ENCODE data around the gene UBAP2.
A peak's percentile ranks its signal among the peaks of the same experiment; 100 is the strongest.

Gene UBAP2

GRCh38 chr9:33942471-33943083, 106.1 kb downstream of the UBAP2 start:
- peaks cover 31 to 45% of the 10 kb centered on the region in 2 experiments for H3K36me3 ChIP-seq (ENCODE audit: control insufficient read depth in 1 of 2, insufficient read depth in 2 of 2, low read length in 2 of 2)
- H3K79me1 ChIP-seq (ENCODE audit: low read length), result no peaks in the 10 kb centered on the region
- H2BK12ac ChIP-seq (ENCODE audit: low read length), result no peak overlapping the region
- no peak overlapping the region for H3K23ac ChIP-seq (ENCODE audit: low read length)
- H3K14ac ChIP-seq (ENCODE audit: low read length), result no peak overlapping the region
- H2AFZ ChIP-seq (ENCODE audit: insufficient read depth, low read length, poor library complexity), result no peak overlapping the region
- H3K4me3 ChIP-seq (ENCODE audit: low read depth, low read length), result no peak overlapping the region
- no peak overlapping the region for H2AK5ac ChIP-seq (ENCODE audit: low read length)
- no peaks in the 10 kb centered on the region for H3K4me1 ChIP-seq (ENCODE audit: control insufficient read depth in 1 of 2, insufficient read depth in 2 of 2, low read length in 2 of 2)
- H2BK120ac ChIP-seq (ENCODE audit: insufficient read depth, low read length, poor library complexity), result no peak overlapping the region
- no peak overlapping the region for H2BK5ac ChIP-seq (ENCODE audit: low read depth, low read length, poor library complexity)
- H3K9me3 ChIP-seq (ENCODE audit: insufficient read depth, low read depth, low read length), result no peaks in the 10 kb centered on the region
- H4K91ac ChIP-seq (ENCODE audit: low read depth, low read length), result no peak overlapping the region
- H4K8ac ChIP-seq (ENCODE audit: low read depth, low read length), result no peak overlapping the region
- no peak overlapping the region for H3K27ac ChIP-seq (ENCODE audit: low read depth, low read length)
- no peak overlapping the region for H3K4ac ChIP-seq (ENCODE audit: low read depth, low read length)
- H3K27me3 ChIP-seq (ENCODE audit: insufficient read depth, low read length), result no peaks in the 10 kb centered on the region
- WGBS (ENCODE audit: extremely low coverage, insufficient coverage, insufficient read length), result no CpG with 5 or more reads among the region's 3 CpGs
- no peak overlapping the region for H4K12ac ChIP-seq (ENCODE audit: low read depth, low read length)
- H3K4me2 ChIP-seq (ENCODE audit: low read length), result no peak overlapping the region
- DNase-seq, result peak in 1 of 2 donors; percentile 58
- H3K79me2 ChIP-seq (ENCODE audit: control insufficient read depth, insufficient read depth, low read length, poor library complexity), result no peaks in the 10 kb centered on the region
- no peak overlapping the region for H3K18ac ChIP-seq (ENCODE audit: low read length)
- no peak overlapping the region for H3K9ac ChIP-seq (ENCODE audit: low read length)

- H3K14ac ChIP-seq (ENCODE audit: low read length), result no peak overlapping the region
Observed at GRCh38 chr9:33939924-33940874, 108.5 kb downstream of the UBAP2 start.

GRCh38 chr9:33934188-33934878, 114.4 kb downstream of the UBAP2 start:
- Histone ChIP-seq H3K18ac (ENCODE audit: low read length) (no peak overlapping the region), H2AFZ (ENCODE audit: insufficient read depth, low read length, poor library complexity) (no peak overlapping the region), H3K4ac (ENCODE audit: low read depth, low read length) (no peak overlapping the region), H4K8ac (ENCODE audit: low read depth, low read length) (no peak overlapping the region), H4K91ac (ENCODE audit: low read depth, low read length) (no peak overlapping the region), H3K23ac (ENCODE audit: low read length) (no peak overlapping the region), H3K27me3 (ENCODE audit: insufficient read depth, low read length) (no peaks in the 10 kb centered on the region), H3K79me2 (ENCODE audit: control insufficient read depth, insufficient read depth, low read length, poor library complexity) (no peaks in the 10 kb centered on the region), H2BK120ac (ENCODE audit: insufficient read depth, low read length, poor library complexity) (no peak overlapping the region), H3K9ac (ENCODE audit: low read length) (no peak overlapping the region), H4K12ac (ENCODE audit: low read depth, low read length) (no peak overlapping the region), H3K36me3 (ENCODE audit: control insufficient read depth in 1 of 2, insufficient read depth in 2 of 2, low read length in 2 of 2) (peaks cover 46 to 61% of the 10 kb centered on the region in 2 experiments), H3K14ac (ENCODE audit: low read length) (no peak overlapping the region), H3K4me3 (ENCODE audit: low read depth, low read length) (no peak overlapping the region), H2BK12ac (ENCODE audit: low read length) (no peak overlapping the region), H3K4me2 (ENCODE audit: low read length) (no peak overlapping the region), H3K27ac (ENCODE audit: low read depth, low read length) (no peak overlapping the region), H2BK5ac (ENCODE audit: low read depth, low read length, poor library complexity) (no peak overlapping the region), H2AK5ac (ENCODE audit: low read length) (no peak overlapping the region), H3K4me1 (ENCODE audit: control insufficient read depth in 1 of 2, insufficient read depth in 2 of 2, low read length in 2 of 2) (peaks cover 6 to 7% of the 10 kb centered on the region in 2 experiments), H3K79me1 (ENCODE audit: low read length) (no peaks in the 10 kb centered on the region), H3K9me3 (ENCODE audit: insufficient read depth, low read depth, low read length) (peaks cover 2% of the 10 kb centered on the region)
- no peak for DNase-seq
- no CpG with 5 or more reads among the region's 5 CpGs for WGBS (ENCODE audit: extremely low coverage, insufficient coverage, insufficient read length)

More at GRCh38 chr9:33939924-33940874, 108.5 kb downstream of the UBAP2 start:
- Histone ChIP-seq H4K91ac (ENCODE audit: low read depth, low read length) (no peak overlapping the region), H2BK5ac (ENCODE audit: low read depth, low read length, poor library complexity) (no peak overlapping the region), H3K23ac (ENCODE audit: low read length) (no peak overlapping the region), H3K36me3 (ENCODE audit: control insufficient read depth in 1 of 2, insufficient read depth in 2 of 2, low read length in 2 of 2) (peaks cover 38 to 49% of the 10 kb centered on the region in 2 experiments), H4K8ac (ENCODE audit: low read depth, low read length) (no peak overlapping the region), H4K12ac (ENCODE audit: low read depth, low read length) (no peak overlapping the region), H2AK5ac (ENCODE audit: low read length) (no peak overlapping the region), H3K79me2 (ENCODE audit: control insufficient read depth, insufficient read depth, low read length, poor library complexity) (no peaks in the 10 kb centered on the region), H3K4ac (ENCODE audit: low read depth, low read length) (no peak overlapping the region), H3K18ac (ENCODE audit: low read length) (no peak overlapping the region), H2BK12ac (ENCODE audit: low read length) (no peak overlapping the region), H2AFZ (ENCODE audit: insufficient read depth, low read length, poor library complexity) (no peak overlapping the region), H3K9ac (ENCODE audit: low read length) (no peak overlapping the region), H3K9me3 (ENCODE audit: insufficient read depth, low read depth, low read length) (no peaks in the 10 kb centered on the region), H2BK120ac (ENCODE audit: insufficient read depth, low read length, poor library complexity) (no peak overlapping the region), H3K27me3 (ENCODE audit: insufficient read depth, low read length) (no peaks in the 10 kb centered on the region), H3K4me2 (ENCODE audit: low read length) (no peak overlapping the region), H3K4me1 (ENCODE audit: control insufficient read depth in 1 of 2, insufficient read depth in 2 of 2, low read length in 2 of 2) (no peaks in the 10 kb centered on the region), H3K79me1 (ENCODE audit: low read length) (no peaks in the 10 kb centered on the region), H3K4me3 (ENCODE audit: low read depth, low read length) (no peak overlapping the region), H3K27ac (ENCODE audit: low read depth, low read length) (no peak overlapping the region)
- no peak for DNase-seq
- WGBS (ENCODE audit: extremely low coverage, insufficient coverage, insufficient read length), result no CpG with 5 or more reads among the region's 9 CpGs

- H3K4me2 ChIP-seq (ENCODE audit: low read length), result no peak overlapping the region
- H3K27me3 ChIP-seq (ENCODE audit: insufficient read depth, low read length), result no peaks in the 10 kb centered on the region
- H2BK120ac ChIP-seq (ENCODE audit: insufficient read depth, low read length, poor library complexity), result no peak overlapping the region
- no peak overlapping the region for H4K91ac ChIP-seq (ENCODE audit: low read depth, low read length)
- H3K79me1 ChIP-seq (ENCODE audit: low read length), result no peaks in the 10 kb centered on the region
- peaks cover 6 to 7% of the 10 kb centered on the region in 2 experiments for H3K4me1 ChIP-seq (ENCODE audit: control insufficient read depth in 1 of 2, insufficient read depth in 2 of 2, low read length in 2 of 2)
- H3K4me3 ChIP-seq (ENCODE audit: low read depth, low read length), result no peak overlapping the region
- H3K79me2 ChIP-seq (ENCODE audit: control insufficient read depth, insufficient read depth, low read length, poor library complexity), result no peaks in the 10 kb centered on the region
- no peak overlapping the region for H3K23ac ChIP-seq (ENCODE audit: low read length)
- H3K18ac ChIP-seq (ENCODE audit: low read length), result no peak overlapping the region
- no peak overlapping the region for H3K4ac ChIP-seq (ENCODE audit: low read depth, low read length)
- H2AFZ ChIP-seq (ENCODE audit: insufficient read depth, low read length, poor library complexity), result no peak overlapping the region
- H2AK5ac ChIP-seq (ENCODE audit: low read length), result no peak overlapping the region
- no peak overlapping the region for H3K14ac ChIP-seq (ENCODE audit: low read length)
- no peak overlapping the region for H3K9ac ChIP-seq (ENCODE audit: low read length)
- H2BK5ac ChIP-seq (ENCODE audit: low read depth, low read length, poor library complexity), result no peak overlapping the region
- peak; percentile 13 to 36 for DNase-seq
- H3K27ac ChIP-seq (ENCODE audit: low read depth, low read length), result no peak overlapping the region
- peaks cover 52 to 73% of the 10 kb centered on the region in 2 experiments for H3K36me3 ChIP-seq (ENCODE audit: control insufficient read depth in 1 of 2, insufficient read depth in 2 of 2, low read length in 2 of 2)
- H4K12ac ChIP-seq (ENCODE audit: low read depth, low read length), result no peak overlapping the region
- H3K9me3 ChIP-seq (ENCODE audit: insufficient read depth, low read depth, low read length), result peaks cover 3% of the 10 kb centered on the region
- WGBS (ENCODE audit: extremely low coverage, insufficient coverage, insufficient read length), result no CpG with 5 or more reads among the region's 20 CpGs
- H4K8ac ChIP-seq (ENCODE audit: low read depth, low read length), result no peak overlapping the region
- H2BK12ac ChIP-seq (ENCODE audit: low read length), result no peak overlapping the region
Observed at GRCh38 chr9:33932078-33932807, 116.4 kb downstream of the UBAP2 start.
